SW 1271 (cell line): Measurements from ENCODE around the gene ZFPM1.
A peak's percentile ranks its signal among the peaks of the same experiment; 100 is the strongest.
"Not testable (repeated sequence)": the region's sequence is repeated elsewhere in the genome, so short reads cannot be mapped to it uniquely, and the experiment has no call there.

ENCODE experiments used
- DNase-seq, 2 experiments: peaks; one replicate each; lab custom pipeline; 2025; lab: John Stamatoyannopoulos, UW

ZFPM1 gene

GRCh38 chr16:88464447-88465318 lies 11.6 kb downstream of the ZFPM1 start:
- no peak for DNase-seq

DNA sequence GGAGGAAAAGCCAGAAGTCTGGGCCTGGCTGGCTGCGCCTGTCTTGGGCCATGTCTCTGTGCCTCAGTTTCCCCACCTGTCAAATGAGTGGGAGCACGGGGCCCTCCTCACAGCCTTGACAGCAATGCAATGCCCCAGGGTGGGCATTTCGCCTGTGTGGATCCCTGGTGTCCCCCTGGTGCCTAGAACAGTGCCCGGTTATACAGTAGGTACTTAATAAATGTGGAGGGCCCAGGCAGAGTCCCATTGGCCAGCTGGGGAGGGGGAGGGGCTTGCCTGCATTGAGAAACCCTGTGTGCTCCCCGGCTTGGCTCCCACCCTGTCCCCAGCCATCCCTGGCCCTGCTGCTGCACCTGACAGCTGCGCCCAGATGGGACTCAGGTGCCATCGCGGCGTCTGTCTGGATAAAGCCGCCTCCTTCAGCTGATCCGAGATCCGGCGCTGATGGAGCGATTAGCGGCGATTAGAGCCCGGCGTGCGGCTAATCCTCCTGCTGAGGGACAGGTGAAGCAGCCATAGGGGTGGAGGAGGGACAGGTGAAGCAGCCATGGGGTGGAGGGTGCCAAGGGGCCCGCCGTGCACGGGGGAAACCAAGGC lies 12.4 kb downstream of the ZFPM1 start:
- no peak for DNase-seq

GRCh38 chr16:88466175-88466862 lies 13.2 kb downstream of the ZFPM1 start:
- no peak for DNase-seq

DNA sequence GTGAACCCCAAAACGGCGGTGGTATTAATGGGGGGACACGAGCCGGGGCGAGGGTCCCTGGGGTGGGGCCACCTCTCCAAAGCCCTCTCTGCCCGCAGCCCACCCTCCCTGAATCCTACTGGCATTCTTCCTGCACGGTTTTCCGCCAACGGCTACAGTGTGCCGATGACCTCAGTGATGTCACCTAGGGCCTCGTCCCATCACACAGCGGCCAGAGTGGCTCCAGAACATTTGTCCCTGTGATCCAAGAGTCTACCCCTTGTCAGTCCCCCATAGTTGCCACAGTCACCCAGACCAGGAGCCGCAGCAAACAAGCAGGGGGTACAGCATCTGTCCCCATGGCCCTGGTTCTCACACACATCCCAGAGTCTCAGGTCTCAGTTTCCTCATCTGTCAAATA lies 13.9 kb downstream of the ZFPM1 start:
- DNase-seq, result no peak

GRCh38 chr16:88467541-88467944 lies 14.5 kb downstream of the ZFPM1 start:
- no peak for DNase-seq

- DNase-seq, result peak in 1 of 2 experiments; percentile 25
These were observed 15.4 kb downstream of the ZFPM1 start for GRCh38 chr16:88468275-88469129.

DNA sequence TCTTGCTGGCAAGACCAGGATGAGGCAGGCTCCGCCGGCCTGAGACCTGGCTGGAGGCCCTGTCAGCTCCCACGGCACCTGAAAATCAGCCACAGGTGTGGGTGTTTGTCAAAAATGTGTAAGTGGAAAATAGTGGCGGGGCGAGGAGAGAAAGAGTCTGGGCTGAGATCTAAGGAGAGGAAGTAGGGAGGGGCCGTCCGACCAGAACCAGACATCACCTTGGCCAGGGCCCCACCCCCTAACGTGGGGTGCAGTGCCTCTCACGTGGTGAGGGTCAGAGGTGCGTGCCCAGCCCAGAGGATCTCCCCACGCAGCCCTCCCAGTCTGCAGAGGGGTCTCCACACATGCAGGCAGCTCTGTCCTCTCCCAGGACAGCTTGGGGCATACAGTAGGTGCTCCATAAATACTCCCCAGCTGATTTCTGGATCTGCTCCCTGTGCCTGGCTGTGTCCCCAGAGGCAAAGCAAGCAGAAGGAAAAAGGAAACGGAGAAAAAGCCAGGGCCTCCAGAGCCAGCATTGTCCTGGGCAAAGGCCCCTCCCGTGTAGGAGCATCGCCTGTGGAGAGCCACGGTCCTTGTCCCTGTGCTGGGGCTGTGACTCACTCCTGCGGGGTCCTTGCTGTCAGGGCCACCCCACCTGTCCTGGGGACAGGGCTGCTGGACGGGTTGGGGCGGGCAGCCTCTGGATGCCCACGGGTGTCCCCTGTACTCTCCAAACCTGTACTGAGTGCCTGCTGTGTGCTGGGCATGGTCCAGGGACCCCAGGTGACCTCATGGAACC lies 16.7 kb downstream of the ZFPM1 start:
- no peak for DNase-seq

DNA sequence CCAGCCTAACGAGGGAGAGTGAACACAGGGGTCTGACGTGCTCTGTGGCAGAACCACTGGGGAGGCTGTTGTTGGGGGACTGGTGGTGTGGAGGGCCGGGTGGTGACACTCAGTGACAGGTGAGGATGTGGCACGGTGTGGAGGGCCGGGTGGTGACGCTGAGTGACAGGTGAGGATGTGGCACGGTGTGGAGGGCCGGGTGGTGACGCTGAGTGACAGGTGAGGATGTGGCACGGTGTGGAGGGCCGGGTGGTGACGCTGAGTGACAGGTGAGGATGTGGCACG lies 17.3 kb downstream of the ZFPM1 start:
- DNase-seq, result not testable (repeated sequence)

GRCh38 chr16:88470696-88471095 lies 17.6 kb downstream of the ZFPM1 start:
- not testable (repeated sequence) for DNase-seq

DNA sequence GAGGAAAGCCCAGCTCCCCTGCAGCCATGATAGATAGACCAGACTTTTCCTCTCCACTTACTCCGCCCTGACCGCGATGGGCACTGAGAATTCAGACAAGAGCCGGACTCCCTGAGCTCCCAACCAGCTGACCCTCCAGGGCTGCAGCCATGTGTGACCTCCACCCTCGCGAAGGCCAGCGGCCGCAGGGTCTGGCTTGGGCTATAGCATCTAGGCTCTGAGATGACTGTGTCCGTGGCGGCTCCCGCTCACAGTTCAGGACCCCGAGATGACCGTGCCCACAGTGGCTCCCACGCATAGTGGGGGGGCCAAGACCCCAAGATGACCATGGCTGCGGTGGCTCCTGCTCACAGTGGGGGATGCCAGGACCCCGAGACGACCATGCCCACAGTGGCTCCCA lies 18.0 kb downstream of the ZFPM1 start:
- DNase-seq, result no peak

- no peak for DNase-seq
These were observed 18.5 kb downstream of the ZFPM1 start for GRCh38 chr16:88471575-88471974.

GRCh38 chr16:88472069-88472468 lies 19.0 kb downstream of the ZFPM1 start:
- no peak for DNase-seq

GRCh38 chr16:88472637-88473205 lies 19.6 kb downstream of the ZFPM1 start:
- no peak for DNase-seq

- no peak for DNase-seq
These were observed 20.8 kb downstream of the ZFPM1 start for GRCh38 chr16:88473666-88474534.

- DNase-seq, result no peak
These were observed 22.0 kb downstream of the ZFPM1 start for GRCh38 chr16:88475037-88475436.

- DNase-seq, result no peak
These were observed 23.1 kb downstream of the ZFPM1 start for GRCh38 chr16:88476203-88476602.

DNA sequence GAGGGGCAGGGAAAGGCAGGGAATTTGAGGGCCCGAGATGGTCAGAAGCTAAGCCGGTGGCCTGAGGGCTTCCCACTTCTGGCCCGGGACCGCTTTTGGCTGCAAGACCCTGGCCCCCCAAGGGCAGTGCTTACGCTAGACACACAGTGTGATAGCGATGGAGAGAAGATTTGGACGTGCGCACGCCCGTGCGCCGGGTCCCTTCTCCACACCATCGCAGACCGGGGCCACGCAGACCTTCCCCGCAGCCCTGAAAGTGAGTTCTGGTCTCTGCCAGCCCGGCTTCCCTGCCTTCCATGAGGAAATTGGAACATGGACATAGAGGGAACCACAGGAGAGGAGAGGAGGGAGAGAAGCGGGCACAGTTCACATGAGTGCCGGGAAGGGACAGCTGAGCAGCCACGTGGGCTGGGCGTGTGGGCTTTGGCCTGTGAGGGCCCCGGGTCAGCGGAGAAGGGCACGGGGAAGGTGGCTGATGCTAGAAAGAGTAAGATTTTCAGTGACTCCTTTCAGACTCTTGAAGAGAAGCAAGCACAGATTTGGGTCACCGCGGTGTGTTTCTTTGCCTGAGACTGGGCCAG lies 23.8 kb downstream of the ZFPM1 start:
- DNase-seq, result no peak

DNA sequence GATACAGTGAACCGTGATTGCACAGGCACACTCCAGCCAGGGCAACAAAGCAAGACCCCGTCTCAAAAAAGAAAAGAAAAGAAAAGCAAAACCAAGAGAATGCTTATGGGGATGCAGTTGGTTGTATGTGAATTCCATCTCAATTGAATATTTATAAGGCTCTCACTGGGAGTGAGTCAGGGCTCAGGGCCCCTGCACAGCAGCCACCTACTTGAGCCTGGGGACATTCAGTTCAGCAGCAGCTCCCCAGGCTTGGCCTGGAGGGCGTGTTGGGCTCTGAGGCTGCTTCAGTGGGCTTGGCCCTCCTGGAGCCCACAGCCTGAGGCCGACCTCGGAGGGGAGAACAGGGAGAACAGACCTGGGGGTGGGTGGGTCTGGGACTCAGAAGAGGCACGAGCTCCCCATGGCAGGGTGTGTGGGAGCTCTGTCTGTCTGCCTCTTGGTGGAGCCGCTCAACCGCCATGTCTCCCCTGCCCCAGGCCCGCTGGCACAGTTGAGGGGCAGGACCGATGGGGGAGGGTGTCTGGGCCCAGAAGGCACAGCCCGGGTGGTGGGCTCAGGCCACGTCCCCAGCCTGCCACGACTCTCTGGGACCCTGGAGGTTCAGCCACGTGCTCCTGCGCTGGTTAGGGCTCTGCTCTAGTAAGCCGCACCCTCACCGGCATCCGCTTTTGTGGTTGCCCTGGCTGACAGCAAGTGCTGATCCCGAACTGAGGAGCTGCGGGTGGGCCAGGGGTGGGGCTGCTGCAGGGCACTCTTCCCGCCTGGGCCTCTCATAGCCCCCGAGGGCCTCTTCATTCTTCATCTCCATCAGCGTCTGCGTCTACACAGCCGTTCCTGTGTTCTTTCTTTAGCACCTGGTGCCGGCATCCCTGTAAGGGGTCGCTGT lies 24.8 kb downstream of the ZFPM1 start:
- no peak for DNase-seq
